GM12878 (cell line): ENCODE measurements around the gene POLN.

ENCODE experiments used
- CEBPB ChIP-seq, 2 experiments: fragments of 150-350 bp in 1 of 2; IDR thresholded peaks; 2 replicates each; pipeline ENCODE4 v1.6.1; 2012 to 2014; ENCODE audit warnings: low read depth in 2 of 2, low read length in 2 of 2, borderline replicate concordance in 1 of 2, inconsistent platforms in 1 of 2
- CTCF ChIP-seq, 3 experiments: IDR thresholded peaks in 2 of 3; conservative IDR thresholded peaks in 1 of 3; 2 replicates each; pipeline ENCODE4 v1.5.1; 2011; ENCODE audit warnings: low read depth in 3 of 3, low read length in 3 of 3, mild to moderate bottlenecking in 3 of 3, control low read depth in 2 of 3, moderate library complexity in 2 of 3, inconsistent platforms in 1 of 3, mixed read lengths in 1 of 3; ENCODE audit not compliant: control insufficient read depth in 2 of 3, insufficient read depth in 1 of 3; ENCODE audit errors: extremely low read depth in 1 of 3
- GATAD2B ChIP-seq: fragments of 450-650 bp; conservative IDR thresholded peaks from 2 replicates; pipeline ENCODE4 v1.6.1; 2017; ENCODE audit warnings: low read depth, mild to moderate bottlenecking, moderate library complexity

GRCh38 chr4:2092669-2093053, 149.3 kb downstream of the POLN start:
- TF ChIP-seq CTCF (IDR thresholded peaks at IDR 0.05 in 2 of 3, conservative IDR thresholded peaks at IDR 0.05 in 1 of 3; ENCODE audit: control insufficient read depth in 2 of 3, extremely low read depth in 1 of 3, insufficient read depth in 1 of 3, low read depth in 3 of 3, low read length in 3 of 3) (no peak), CEBPB (IDR thresholded peaks at IDR 0.05; ENCODE audit: borderline replicate concordance in 1 of 2, low read depth in 2 of 2, low read length in 2 of 2) (no peak), GATAD2B (no peak)
